SU-DHL-6 (cell line): ENCODE results near the gene BCAS1.

Experiments
- H2AFZ ChIP-seq: fragments of 200-600 bp; sonication (generic); 2 replicates; pipeline ENCODE4 v1.6.1; 2014; ENCODE audit warnings: low read depth, mild to moderate bottlenecking, moderate library complexity, mixed read lengths, antibody characterized with exemption, low read length; ENCODE audit not compliant: severe bottlenecking
- H3F3A ChIP-seq: fragments of 200-600 bp; shearing (Covaris generic); 2 replicates; pipeline ENCODE4 v1.6.0; 2016; ENCODE audit warnings: antibody characterized with exemption, mild to moderate bottlenecking; ENCODE audit not compliant: insufficient read depth
- H3K27ac ChIP-seq: fragments of 200-600 bp; sonication (generic); 2 replicates; pipeline ENCODE4 v1.5.1; 2016; ENCODE audit warnings: low read depth, mild to moderate bottlenecking, low read length, moderate library complexity, mixed read lengths
- H3K27me3 ChIP-seq: fragments of 200-600 bp; sonication (generic), shearing (Covaris generic); 2 replicates; pipeline ENCODE4 v1.6.0; 2014; ENCODE audit warnings: mild to moderate bottlenecking, low read length
- H3K36me3 ChIP-seq: fragments of 200-600 bp; sonication (generic); 2 replicates; pipeline ENCODE4 v1.6.1; 2014; ENCODE audit warnings: mild to moderate bottlenecking, low read length, mixed read lengths
- H3K4me2 ChIP-seq: fragments of 300-600, 200-600 bp; shearing (Covaris generic), sonication (generic); 2 replicates; pipeline ENCODE4 v1.6.0; 2014; ENCODE audit warnings: low read length, low read depth, mild to moderate bottlenecking; ENCODE audit not compliant: poor library complexity, severe bottlenecking
- H3K4me3 ChIP-seq: fragments of 200-600 bp; sonication (generic); 2 replicates; pipeline ENCODE4 v1.5.1; 2014; ENCODE audit warnings: antibody characterized with exemption, low read length, mild to moderate bottlenecking, mixed read lengths; ENCODE audit not compliant: insufficient read depth, poor library complexity, severe bottlenecking
- H3K79me2 ChIP-seq: fragments of 200-600 bp; sonication (generic); 2 replicates; pipeline ENCODE4 v1.6.1; 2014; ENCODE audit warnings: mild to moderate bottlenecking, low read length, moderate library complexity; ENCODE audit not compliant: insufficient read depth
- H3K9ac ChIP-seq: fragments of 200-600 bp; sonication (generic); 2 replicates; pipeline ENCODE4 v1.7.0; 2014; ENCODE audit warnings: mild to moderate bottlenecking, low read length
- H3K9me2 ChIP-seq: fragments of 200-600 bp; sonication (generic); replicated peaks from 2 replicates; pipeline ENCODE4 v1.6.1; 2014; ENCODE audit warnings: low read length; ENCODE audit not compliant: insufficient read depth
- H3K9me3 ChIP-seq: fragments of 200-600 bp; sonication (generic); 2 replicates; pipeline ENCODE4 v1.6.1; 2014; ENCODE audit warnings: low read length, mixed read lengths; ENCODE audit not compliant: insufficient read depth
- H4K20me1 ChIP-seq: fragments of 200-600 bp; sonication (generic); 2 replicates; pipeline ENCODE4 v1.6.1; 2014; ENCODE audit warnings: low read depth, mild to moderate bottlenecking, antibody characterized with exemption, low read length, moderate library complexity, mixed read lengths
- EZH2phosphoT487 ChIP-seq: fragments of 200-600 bp; sonication (generic), shearing (Covaris generic); conservative IDR thresholded peaks from 2 replicates; pipeline ENCODE4 v1.6.1; 2018; ENCODE audit warnings: mild to moderate bottlenecking, antibody characterized with exemption, low read length, moderate library complexity, mixed read lengths
- TF ChIP-seq, protein P1 (sequence below): fragments of 200-600 bp; sonication (generic); IDR thresholded peaks from one replicate; pipeline ENCODE4 v1.5.1; 2017; ENCODE audit warnings: antibody characterized with exemption, mild to moderate bottlenecking, low read length, moderate library complexity; ENCODE audit not compliant: insufficient read depth, poor library complexity, severe bottlenecking

The BCAS1 gene

GRCh38 chr20:54005524-54005923 lies 64.9 kb downstream of the BCAS1 start:
- Histone ChIP-seq H3K27me3 (no peaks in the 10 kb centered on the region), H3K27ac (no peak overlapping the region)

GRCh38 chr20:54004445-54004844 lies 65.9 kb downstream of the BCAS1 start:
- H2AFZ ChIP-seq = no peak overlapping the region
- no peaks in the 10 kb centered on the region for H4K20me1 ChIP-seq
- no peaks in the 10 kb centered on the region for H3K79me2 ChIP-seq
- no peak overlapping the region for H3K27ac ChIP-seq
- H3K4me2 ChIP-seq = no peak overlapping the region
- H3K9me3 ChIP-seq = no peaks in the 10 kb centered on the region; the same call in 1 of the 2 replicates
- H3F3A ChIP-seq = no peaks in the 10 kb centered on the region
- no peak for TF ChIP-seq EZH2phosphoT487
- TF ChIP-seq, protein P1, sequence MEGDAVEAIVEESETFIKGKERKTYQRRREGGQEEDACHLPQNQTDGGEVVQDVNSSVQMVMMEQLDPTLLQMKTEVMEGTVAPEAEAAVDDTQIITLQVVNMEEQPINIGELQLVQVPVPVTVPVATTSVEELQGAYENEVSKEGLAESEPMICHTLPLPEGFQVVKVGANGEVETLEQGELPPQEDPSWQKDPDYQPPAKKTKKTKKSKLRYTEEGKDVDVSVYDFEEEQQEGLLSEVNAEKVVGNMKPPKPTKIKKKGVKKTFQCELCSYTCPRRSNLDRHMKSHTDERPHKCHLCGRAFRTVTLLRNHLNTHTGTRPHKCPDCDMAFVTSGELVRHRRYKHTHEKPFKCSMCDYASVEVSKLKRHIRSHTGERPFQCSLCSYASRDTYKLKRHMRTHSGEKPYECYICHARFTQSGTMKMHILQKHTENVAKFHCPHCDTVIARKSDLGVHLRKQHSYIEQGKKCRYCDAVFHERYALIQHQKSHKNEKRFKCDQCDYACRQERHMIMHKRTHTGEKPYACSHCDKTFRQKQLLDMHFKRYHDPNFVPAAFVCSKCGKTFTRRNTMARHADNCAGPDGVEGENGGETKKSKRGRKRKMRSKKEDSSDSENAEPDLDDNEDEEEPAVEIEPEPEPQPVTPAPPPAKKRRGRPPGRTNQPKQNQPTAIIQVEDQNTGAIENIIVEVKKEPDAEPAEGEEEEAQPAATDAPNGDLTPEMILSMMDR = no peak
- no peaks in the 10 kb centered on the region for H3K27me3 ChIP-seq
- H3K4me3 ChIP-seq = no peak overlapping the region
- H3K9me2 ChIP-seq = no peaks in the 10 kb centered on the region
- no peak overlapping the region for H3K9ac ChIP-seq
- no peaks in the 10 kb centered on the region for H3K36me3 ChIP-seq

More at GRCh38 chr20:54005524-54005923, 64.9 kb downstream of the BCAS1 start:
- H3K9me2 ChIP-seq = no peaks in the 10 kb centered on the region
- no peaks in the 10 kb centered on the region for H3F3A ChIP-seq
- H3K79me2 ChIP-seq = no peaks in the 10 kb centered on the region
- H3K36me3 ChIP-seq = no peaks in the 10 kb centered on the region
- no peaks in the 10 kb centered on the region for H4K20me1 ChIP-seq
- no peak overlapping the region for H3K4me3 ChIP-seq
- no peak overlapping the region for H2AFZ ChIP-seq
- H3K4me2 ChIP-seq = no peak overlapping the region
- TF ChIP-seq, protein P1 = no peak
- no peak for TF ChIP-seq EZH2phosphoT487
- no peaks in the 10 kb centered on the region; the same call in 1 of the 2 replicates for H3K9me3 ChIP-seq
- H3K9ac ChIP-seq = no peak overlapping the region

DNA sequence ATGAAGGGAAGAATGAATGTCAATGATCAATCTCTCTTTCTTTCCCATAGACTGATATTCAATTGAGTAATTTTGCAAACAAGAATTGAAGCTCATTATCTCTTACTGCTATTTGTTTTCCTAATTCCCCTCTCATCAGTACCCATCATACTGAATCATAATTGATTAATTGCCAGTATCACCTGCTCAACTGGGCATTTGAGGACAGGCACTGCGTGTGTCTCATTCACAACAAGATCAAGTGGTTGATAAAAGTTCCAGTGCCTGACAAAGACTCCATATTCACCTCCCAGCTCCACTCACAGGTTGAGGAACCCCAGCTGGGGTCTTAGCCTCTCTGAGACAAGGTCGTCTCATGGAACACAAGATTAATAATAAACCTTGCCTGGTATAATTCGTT lies 67.7 kb downstream of the BCAS1 start:
- no peaks in the 10 kb centered on the region for H3K9me2 ChIP-seq
- H3K9ac ChIP-seq = no peak overlapping the region
- H4K20me1 ChIP-seq = no peaks in the 10 kb centered on the region
- H3K4me2 ChIP-seq = no peak overlapping the region
- no peak overlapping the region for H2AFZ ChIP-seq
- TF ChIP-seq, protein P1 = no peak
- TF ChIP-seq EZH2phosphoT487 = no peak
- H3K4me3 ChIP-seq = no peak overlapping the region
- H3K27ac ChIP-seq = no peak overlapping the region
- no peaks in the 10 kb centered on the region for H3K27me3 ChIP-seq
- no peaks in the 10 kb centered on the region; the same call in 1 of the 2 replicates for H3K9me3 ChIP-seq
- H3K36me3 ChIP-seq = no peaks in the 10 kb centered on the region
- no peaks in the 10 kb centered on the region for H3F3A ChIP-seq
- no peaks in the 10 kb centered on the region for H3K79me2 ChIP-seq
